NAMALWA (cell line): ENCODE data around the gene MFSD6L.
"Not testable (repeated sequence)": the region's sequence is repeated elsewhere in the genome, so short reads cannot be mapped to it uniquely, and the experiment has no call there.

Experiments
- DNase-seq: peaks from one replicate; pipeline ENCODE4 v3.0.0-alpha.2; 2015; ENCODE audit warnings: low spot score

MFSD6L gene

GRCh38 chr17:8825802-8826201 lies 26.6 kb upstream of the MFSD6L start:
- DNase-seq = no peak

DNA sequence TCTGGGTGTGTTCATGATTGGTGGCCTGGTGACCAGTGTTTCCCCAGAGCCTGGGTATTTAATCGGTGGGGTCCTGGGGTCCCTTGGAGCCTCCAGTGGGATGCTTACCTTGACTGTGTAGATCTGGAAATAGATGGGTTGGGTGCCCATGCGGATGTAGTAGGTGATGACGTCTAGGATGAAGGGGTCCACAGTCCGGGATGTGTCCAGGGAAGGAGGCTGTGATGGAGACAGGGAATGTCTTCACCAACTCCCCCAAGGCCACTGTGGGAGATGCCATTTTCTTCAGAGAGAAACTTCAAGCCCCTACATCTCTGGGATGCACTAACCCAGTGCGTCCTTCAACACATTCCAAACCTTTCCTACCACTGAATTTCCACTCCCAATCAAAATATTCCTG lies 24.1 kb upstream of the MFSD6L start:
- no peak for DNase-seq

GRCh38 chr17:8822401-8823035 lies 23.4 kb upstream of the MFSD6L start:
- no peak for DNase-seq

DNA sequence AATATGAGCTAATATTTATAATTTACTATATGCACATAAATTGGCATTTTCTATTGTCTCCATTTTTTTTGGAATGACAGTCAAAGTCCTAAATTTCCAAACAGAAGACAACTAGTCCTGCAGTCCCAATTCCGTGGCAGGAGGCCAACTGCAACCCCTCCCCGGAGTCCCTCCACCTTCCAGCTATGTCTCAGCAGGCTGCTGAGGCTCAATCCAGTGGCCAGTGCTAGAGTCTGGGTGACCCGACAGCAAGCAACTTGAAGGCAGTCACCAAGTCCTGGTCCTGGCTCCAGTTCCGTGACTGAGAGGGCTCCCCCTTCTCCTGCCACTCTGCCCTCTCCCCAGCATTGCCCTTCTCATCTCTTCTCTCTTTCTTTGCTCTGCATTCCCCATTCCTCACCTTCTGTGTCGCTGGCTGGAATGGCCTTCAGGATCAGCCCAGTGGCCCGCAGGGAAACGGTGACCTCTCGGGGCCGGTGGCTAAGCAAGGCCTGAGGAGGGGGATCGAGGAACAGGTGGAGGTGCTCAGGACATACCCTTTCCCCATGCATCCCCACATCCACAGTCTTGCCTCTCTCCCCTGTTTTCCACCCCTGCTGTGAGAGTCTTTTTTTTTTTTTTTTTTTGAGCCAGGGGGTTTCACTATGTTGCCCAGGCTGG lies 22.4 kb upstream of the MFSD6L start:
- no peak for DNase-seq

DNA sequence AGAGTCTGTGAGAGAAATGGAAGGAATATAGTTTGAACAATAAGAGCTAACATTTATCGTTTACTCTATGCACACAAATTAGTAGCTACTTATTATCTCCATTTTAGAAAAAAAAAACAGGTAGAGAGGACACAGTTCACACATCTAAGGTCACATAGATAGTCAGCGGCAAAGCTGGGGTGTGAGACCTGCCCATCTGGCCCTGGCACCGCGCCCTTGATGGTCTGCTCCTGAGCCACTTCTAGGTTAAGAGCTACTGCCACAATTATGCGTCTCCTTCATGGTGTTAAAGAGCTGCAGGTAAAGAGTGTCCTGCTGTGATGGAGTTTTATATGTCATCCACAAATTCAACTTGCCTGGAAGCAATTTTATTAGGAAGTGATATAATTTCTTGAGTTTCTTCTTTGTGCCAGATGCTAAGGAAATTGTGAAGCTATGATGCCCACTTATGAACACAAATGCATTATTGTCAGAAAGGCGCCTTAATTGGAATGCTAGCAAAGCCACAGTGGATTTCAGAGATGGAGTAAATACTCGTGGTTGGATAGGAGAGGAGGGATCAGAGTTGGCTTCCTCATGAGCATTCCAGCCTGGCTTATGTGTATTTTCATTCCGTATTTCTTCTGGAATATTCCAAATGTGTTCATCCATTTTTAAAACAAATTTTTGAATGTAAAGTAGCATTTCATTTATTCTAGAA lies 21.3 kb upstream of the MFSD6L start:
- DNase-seq = no peak

DNA sequence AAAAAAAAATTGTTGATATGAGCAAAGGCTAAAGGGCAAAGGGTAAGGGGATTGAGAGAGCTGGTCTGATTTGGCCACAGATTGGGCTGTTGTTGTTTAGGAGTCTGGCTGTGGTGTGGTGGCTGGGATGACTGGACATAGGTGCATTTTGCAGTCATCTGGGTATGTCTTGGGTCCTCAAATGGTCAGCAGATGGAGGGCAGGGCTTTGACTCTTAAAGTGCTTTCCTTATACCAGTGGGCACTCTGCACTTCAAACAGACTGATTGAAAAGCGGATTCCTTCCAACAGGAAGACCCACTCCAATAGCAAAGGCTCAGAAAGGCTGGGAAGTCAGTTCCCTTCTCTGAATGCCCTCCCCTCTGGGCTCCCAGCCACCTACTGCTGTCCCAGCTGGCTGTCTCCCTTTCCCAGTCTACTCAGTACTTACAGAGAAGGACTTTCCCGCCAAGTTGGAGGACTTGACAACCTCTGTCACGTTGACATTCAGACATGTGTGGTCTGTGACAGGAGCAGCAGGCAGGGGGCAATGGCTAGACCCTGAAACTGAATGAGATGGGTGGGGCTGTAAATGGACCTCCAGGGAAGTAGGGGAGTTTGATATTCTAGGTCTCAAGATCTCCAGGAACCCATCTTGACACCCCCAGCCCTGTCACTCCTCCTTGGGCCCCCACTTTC lies 19.6 kb upstream of the MFSD6L start:
- no peak for DNase-seq

GRCh38 chr17:8818047-8818446 lies 18.9 kb upstream of the MFSD6L start:
- DNase-seq = no peak

GRCh38 chr17:8806926-8807550 lies 7.9 kb upstream of the MFSD6L start:
- peak; percentile 39 for DNase-seq

DNA sequence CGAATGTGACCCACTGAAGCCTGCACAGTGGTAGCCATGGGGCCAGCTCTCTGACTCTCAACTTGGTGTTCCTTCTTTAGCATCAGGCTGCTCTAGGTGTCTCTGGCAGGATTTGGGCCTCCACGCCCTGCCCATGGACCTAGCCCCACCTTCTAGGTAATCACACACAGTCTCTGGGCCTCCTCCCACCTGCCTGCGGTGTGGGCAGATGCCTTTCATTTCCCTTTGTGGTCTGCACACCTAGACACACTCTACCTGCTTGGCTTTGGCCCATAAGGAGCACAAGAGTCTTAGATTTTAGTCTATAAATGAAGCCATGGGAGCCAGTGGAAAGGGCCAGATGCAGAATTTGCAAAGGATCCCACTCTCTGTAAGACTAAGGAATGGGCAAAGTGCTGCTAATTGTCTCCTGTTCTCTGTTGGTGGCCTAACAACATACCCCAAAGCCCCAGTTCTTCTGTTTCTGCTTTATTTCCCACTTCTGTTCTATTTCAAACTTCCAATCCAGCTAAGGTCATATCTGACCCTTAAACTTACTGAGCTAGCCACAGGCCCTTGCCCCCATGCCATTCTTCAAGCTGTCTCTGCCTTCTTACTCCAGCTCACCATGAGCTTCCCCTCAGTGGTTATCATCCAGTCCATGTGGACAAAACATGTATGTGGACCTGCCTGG lies 7.2 kb upstream of the MFSD6L start:
- DNase-seq = peak; percentile 1

GRCh38 chr17:8805396-8805795 lies 6.2 kb upstream of the MFSD6L start:
- not testable (repeated sequence) for DNase-seq

- no peak for DNase-seq
Observed at GRCh38 chr17:8803531-8804420, 4.6 kb upstream of the MFSD6L start.

DNA sequence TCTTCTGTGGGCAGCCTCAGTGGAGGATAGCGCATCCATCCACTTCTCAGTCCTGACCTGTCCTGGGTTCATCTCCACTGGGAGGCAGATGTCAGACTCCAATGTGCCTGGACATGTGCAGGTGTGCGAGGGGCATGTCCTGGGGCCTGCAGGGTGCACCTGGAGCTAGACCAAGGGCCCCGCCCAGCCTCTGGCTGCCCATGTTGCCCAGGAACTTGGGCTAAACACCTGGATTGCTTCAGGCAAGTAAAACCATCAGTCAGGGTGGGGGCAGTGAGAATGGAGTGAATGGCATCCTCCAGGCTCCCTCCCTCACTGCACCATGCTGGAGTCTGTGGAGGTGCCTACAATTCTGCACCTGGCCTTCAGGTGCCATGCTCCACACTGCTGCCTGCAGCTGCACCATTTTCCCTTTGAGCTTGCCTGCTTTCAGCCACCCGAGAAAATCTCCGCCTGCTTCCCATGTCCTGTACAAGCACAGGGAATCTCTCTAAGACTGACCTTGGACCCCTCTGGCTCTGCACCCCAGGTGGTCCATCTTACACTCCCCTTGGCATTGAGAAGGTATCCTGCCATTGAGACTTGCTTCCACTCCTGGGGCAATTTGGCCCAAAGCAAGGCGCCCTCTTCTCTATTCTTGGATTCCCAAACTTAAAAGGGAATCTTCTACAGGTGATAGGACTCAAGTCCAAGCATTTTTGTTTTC lies 2.1 kb upstream of the MFSD6L start:
- no peak for DNase-seq

- DNase-seq = no peak
Observed at GRCh38 chr17:8800656-8801055, 1.5 kb upstream of the MFSD6L start.

- DNase-seq = no peak
Observed at GRCh38 chr17:8799570-8800212, 526 bp upstream of the MFSD6L start.

DNA sequence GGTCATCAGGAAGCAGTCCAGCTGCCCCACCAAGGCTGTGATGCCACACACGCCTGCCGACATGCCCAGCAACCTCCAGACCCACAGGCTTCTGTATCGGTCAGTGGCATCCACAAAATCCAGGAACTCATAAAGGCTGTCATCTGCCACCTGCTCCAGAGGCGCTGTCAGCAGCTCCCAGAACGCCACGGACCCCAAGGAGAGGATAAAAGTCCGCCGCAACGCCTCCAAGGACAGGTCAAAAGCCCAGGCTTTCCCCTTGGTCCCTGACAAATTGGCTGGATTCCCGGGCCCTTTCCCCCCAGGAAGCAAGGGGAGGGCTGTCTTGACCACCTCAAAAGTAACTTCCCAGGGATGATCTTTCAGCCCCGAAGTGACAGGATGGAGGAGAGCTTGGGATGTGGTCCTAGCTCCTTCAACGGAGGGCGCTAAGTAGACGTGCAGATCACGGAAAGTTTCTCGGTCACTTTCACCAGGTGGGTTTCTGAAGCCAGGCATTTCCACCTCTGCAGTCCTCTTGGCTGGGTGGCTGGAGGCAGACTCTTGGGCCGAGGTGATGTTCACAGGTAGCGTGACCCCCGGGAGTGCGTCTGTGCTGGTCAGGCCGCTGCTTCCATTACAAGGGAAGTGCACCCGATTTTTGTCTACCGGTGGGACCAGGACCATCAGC lies 854 bp downstream of the MFSD6L start:
- no peak for DNase-seq

DNA sequence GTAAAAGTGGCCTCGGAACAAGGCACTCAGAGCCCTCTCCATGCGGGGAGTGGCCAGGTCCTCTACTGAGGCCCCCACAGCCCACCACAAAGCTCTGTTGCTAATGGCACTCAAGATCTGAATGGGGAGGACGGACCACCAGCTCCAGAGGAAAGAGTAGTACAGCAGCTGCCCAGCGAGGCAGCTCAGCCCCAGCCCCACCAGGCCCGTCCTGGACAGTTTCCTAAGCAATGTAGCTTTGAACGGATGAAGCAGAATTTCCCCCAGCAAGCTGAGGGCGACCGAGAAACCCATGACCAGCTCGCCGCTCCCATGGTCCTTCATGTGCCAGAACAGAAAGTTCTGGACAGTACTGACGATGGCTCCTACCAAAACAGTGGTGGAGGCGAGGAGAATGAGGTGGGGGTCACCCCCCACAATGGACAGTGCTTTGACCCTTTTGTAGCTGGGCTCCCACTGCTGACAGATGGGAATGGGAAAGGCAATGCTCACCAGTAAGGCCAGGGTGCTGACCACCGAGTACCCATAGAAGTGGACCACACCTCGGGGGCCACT lies 1.5 kb downstream of the MFSD6L start:
- no peak for DNase-seq

DNA sequence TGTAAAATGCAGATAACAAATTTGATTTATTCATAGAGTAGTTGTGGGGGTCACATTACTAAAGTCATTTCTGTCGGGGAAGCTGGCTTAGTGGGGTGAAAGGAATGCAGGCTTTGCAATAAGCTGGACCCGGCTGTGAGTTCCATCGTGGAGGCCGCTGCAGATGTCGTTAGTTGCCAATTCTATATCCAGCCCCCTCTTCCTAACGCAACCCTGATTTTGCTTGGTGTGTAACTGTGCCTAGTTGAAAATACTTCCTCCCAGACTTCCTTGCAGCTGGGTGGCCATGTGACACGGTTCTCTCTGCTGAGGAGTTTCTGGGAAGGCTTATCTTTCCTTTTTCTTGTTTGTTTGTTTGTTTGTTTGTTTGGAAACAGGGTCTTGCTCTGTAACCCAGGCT lies 4.5 kb downstream of the MFSD6L start:
- DNase-seq = no peak

DNA sequence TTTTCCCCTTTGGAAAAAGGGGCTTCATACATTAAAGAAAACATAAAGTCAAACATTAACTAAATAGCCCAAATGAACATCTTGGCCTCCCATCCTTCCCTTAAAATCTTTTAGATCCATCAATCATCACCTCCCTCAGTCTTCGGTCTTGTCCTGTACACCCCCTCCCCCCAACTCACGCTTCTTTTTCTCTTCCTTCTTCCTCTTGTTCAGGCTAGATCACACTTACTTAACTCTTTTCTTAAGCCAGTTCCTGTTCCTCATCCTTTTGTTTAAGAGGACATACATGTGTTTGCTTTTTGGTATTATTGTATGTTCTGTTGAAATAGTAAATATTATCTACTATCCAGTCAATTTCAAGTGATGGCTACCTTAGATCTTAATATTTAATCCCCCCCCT lies 5.5 kb downstream of the MFSD6L start:
- no peak for DNase-seq

DNA sequence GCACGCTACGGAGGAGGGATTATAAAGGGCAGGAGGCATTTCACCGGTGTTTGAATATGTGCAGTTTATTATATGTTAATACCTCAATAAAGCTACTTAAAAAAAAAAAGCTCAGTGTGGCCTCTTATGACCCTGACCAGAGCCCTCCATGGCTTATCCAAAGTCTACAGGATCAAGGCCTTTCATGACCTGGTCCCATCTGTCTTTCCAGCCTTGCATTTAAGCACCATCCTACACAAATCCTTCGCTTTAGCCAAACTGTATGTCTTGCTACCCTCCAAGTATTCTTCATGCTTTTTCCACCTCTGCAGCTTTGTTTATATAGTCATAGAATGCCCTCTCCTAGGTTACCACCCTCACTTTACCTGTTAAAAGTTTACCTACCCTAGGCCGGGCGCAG lies 6.5 kb downstream of the MFSD6L start:
- DNase-seq = no peak
